ENCODE measurements around the gene PSMD6. TPM values are rescaled to one million over a fixed set of nuclear protein-coding genes. Genes with fewer than 3 reads are reported as not detected.

PSMD6 gene
- polyA plus RNA-seq, 6 donors from 2014 or later: 93.0 to 150 (median 123) TPM

DNA sequence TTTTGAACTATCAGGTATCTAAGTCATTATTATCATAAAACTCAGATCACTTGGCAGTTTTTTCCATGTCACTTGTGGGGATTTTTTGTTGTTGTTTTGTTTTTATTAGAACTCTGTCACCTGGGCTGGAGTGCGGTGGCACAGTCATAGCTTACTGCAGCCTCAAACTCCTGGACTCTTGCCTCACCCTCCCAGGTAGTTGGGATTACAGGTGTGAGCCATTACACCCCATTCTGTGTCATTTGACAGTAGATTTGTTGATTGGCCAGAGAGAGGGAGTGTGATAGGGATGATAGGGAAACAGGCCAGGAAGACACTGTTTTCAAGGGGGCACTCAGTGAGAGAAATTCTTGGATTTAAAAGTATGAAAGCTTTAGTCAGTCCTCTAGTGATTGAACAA lies 56.4 kb downstream of the PSMD6 start:
- Mint-ChIP-seq H3K27me3 (no peaks in the 10 kb centered on the region), H3K36me3 (no peaks in the 10 kb centered on the region), H3K9me3 (no peaks in the 10 kb centered on the region), H3K4me1 (peaks cover 28 to 44% (median 29%) of the 10 kb centered on the region in 3 donors), H3K27ac (peak overlapping the region in 2 of 6 donors; percentile 17 to 76), H3K4me3 (peak overlapping the region in 2 of 8 donors; percentile 25 to 43)
- no peak for DNase-seq
- no peak for ATAC-seq (ENCODE audit: low read depth in 2 of 2)

DNA sequence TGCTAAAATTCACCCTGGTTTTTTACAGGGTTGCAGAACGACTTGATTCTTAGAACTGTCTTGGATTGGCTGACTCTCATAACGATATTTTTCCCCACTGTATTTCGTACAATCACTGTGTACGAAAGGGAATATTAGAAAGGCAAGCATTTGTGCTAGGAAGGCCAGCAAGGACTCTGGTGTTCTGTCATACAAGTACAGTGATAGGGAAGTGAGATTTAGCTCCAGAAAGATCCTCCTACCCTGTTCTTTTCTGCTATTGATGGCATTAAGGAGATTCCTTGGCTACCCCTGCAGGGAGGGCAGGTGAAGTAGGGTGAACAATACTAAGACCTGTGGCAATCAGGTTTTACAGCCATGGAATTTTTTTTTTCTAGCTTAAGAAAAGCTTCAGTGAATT lies 57.3 kb downstream of the PSMD6 start:
- no peak for ATAC-seq (ENCODE audit: low read depth in 2 of 2)
- Mint-ChIP-seq H3K27me3 (no peaks in the 10 kb centered on the region), H3K4me3 (no peak overlapping the region), H3K9me3 (no peaks in the 10 kb centered on the region), H3K4me1 (peaks cover 28 to 40% (median 29%) of the 10 kb centered on the region in 3 donors), H3K36me3 (no peaks in the 10 kb centered on the region), H3K27ac (no peak overlapping the region)
- no peak for DNase-seq

DNA sequence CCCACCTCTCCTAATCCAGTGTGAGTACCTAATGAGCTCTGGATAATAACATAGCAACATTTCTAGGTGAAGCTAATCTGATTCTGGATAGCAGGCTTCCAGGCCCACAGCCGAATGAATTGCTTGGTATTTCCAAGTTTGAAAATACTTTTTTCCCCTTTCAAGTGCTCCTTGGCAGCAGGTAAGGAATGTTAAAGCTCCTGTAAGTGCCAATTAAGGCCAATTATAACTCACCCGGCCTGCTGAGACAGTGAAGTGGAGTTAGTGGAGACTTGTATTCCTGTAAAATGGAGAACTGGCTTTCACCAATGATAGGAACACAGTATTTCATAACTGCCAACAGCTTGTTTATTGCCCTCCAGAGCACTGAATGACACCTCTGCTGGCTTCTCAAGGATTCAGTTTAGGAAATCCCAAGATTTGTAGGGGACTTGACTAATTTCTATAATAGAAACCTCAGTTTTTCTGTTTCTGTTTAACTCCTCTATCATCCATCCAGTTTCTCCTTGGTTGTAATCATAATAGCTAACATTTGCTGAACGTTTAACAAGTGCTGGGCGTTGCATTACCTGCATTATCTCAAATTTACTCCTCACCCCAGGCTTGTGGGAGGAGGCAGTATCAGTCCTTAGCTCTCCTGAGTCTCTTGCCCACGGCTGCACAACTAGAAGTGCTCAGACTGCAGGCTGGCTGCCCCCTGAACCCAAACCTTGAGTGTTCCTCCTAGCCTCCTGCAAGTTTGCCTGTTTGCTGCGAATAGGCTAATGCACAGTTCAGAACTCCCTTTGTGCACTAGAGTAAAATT lies 58.4 kb downstream of the PSMD6 start:
- H3K4me3 Mint-ChIP-seq: no peak overlapping the region
- H3K4me1 Mint-ChIP-seq: peaks cover 34 to 46% (median 37%) of the 10 kb centered on the region in 3 donors
- no peak overlapping the region for H3K27ac Mint-ChIP-seq
- DNase-seq (no peak), ATAC-seq (ENCODE audit: low read depth in 2 of 2) (no peak)
- no peaks in the 10 kb centered on the region for H3K36me3 Mint-ChIP-seq
- no peaks in the 10 kb centered on the region for H3K27me3 Mint-ChIP-seq
- no peaks in the 10 kb centered on the region for H3K9me3 Mint-ChIP-seq

DNA sequence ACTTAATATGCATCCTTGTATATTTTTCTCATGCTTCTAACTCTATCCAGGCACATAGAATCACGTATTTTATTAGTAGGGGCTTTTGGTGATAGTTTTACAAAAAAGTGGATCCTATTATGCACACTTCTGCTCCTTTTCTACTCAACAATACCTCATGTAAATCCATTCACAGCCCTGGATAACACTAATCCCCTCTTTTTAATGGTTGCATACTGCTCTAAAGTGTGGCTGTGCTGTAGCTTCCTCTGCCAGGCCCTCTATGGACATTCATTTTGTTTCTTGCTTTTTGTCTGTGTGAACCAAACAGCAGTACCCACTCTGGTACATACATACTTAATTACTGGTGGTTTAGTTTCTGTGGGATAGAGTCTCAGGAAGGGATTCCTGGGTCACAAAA lies 59.8 kb downstream of the PSMD6 start:
- H3K27ac Mint-ChIP-seq: no peak overlapping the region
- no peaks in the 10 kb centered on the region for H3K36me3 Mint-ChIP-seq
- H3K9me3 Mint-ChIP-seq: no peaks in the 10 kb centered on the region
- DNase-seq (no peak), ATAC-seq (ENCODE audit: low read depth in 2 of 2) (no peak)
- peaks cover 25 to 40% (median 33%) of the 10 kb centered on the region in 3 donors for H3K4me1 Mint-ChIP-seq
- H3K4me3 Mint-ChIP-seq: no peak overlapping the region
- no peaks in the 10 kb centered on the region for H3K27me3 Mint-ChIP-seq

DNA sequence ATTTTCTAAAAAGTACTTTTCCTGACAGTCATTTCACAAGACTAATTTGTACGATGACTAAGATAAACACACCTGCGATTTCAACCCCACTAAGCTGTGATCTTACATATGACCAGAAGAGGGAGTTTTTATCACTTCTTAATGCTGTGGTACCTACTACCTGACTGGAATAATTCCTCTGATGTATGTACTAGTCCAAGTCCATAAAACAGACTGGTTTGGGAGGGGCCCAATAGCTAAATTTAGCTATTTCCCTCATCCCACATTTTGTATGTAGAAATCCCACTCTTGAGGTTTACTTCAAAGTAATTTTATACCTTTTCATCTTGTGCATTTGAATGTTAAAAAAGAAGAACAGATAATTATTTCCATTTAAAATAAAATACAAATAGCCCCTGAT lies 61.4 kb downstream of the PSMD6 start:
- Mint-ChIP-seq H3K4me3 (no peak overlapping the region), H3K4me1 (peaks cover 11 to 30% (median 22%) of the 10 kb centered on the region in 3 donors), H3K36me3 (no peaks in the 10 kb centered on the region), H3K9me3 (no peaks in the 10 kb centered on the region), H3K27me3 (no peaks in the 10 kb centered on the region), H3K27ac (no peak overlapping the region)
- ATAC-seq (ENCODE audit: low read depth in 2 of 2) (peak; percentile 75 to 82), DNase-seq (peak; percentile 24)

Other genes starting within 250 kb of the PSMD6 start
- gene C3orf49, start 204.2 kb downstream of the PSMD6 start, polyA plus RNA-seq (ENCODE audit: low read depth in 6 of 6): not detected
- 100 to 1,000 TPM in 1 of 6 donors, 10 to 100 TPM in 5; 62.0 to 113 (median 75.0) TPM for gene THOC7, start 159.7 kb downstream of the PSMD6 start, polyA plus RNA-seq (ENCODE audit: low read depth in 6 of 6)
- gene ATXN7, start 159.6 kb downstream of the PSMD6 start, polyA plus RNA-seq (ENCODE audit: low read depth in 6 of 6): 1 to 10 TPM; 2.5 to 7.2 (median 4.9) TPM
- gene SCAANT1, start 111.1 kb downstream of the PSMD6 start, polyA plus RNA-seq (ENCODE audit: low read depth in 6 of 6): not detected
- gene PRICKLE2, start 202.0 kb upstream of the PSMD6 start, polyA plus RNA-seq (ENCODE audit: low read depth in 6 of 6): not detected

Data from naive B cell (primary cell).